CD8-positive, alpha-beta memory T cell (primary cell): ENCODE data around the gene TCAF1. TPM values are rescaled to one million over a fixed set of nuclear protein-coding genes. Genes with fewer than 3 reads are reported as not detected.

ENCODE experiments used
- CTCF ChIA-PET: fragments of 350-600 bp; sonication (Branson Sonifier 250); formaldehyde crosslinking; loops from one replicate; lab custom pipeline; 2021; ENCODE audit warnings: antibody characterized with exemption; lab: Charles Lee
- POLR2A ChIA-PET: fragments of 350-600 bp; sonication (Branson Sonifier 250); formaldehyde crosslinking; loops from one replicate; lab custom pipeline; 2021; ENCODE audit warnings: antibody characterized with exemption; lab: Charles Lee
- DNase-seq, 5 donors: peaks; one replicate each; pipeline versions ENCODE4 v3.0.0 to v3.0.0-alpha.2; 2020 to 2022; ENCODE audit warnings: mixed read lengths in 1 of 5
- H3K27ac ChIP-seq: one replicate; pipeline ENCODE4 v1.7.0; 2013; ENCODE audit warnings: low read depth, mild to moderate bottlenecking, low read length, moderate library complexity
- H3K27me3 ChIP-seq: 2 replicates; pipeline ENCODE4 v1.7.0; 2013; ENCODE audit warnings: low read length, mild to moderate bottlenecking; ENCODE audit not compliant: insufficient read depth, poor library complexity, severe bottlenecking
- H3K36me3 ChIP-seq: 2 replicates; pipeline ENCODE4 v1.7.0; 2013; ENCODE audit warnings: mild to moderate bottlenecking, low read length, moderate library complexity; ENCODE audit not compliant: insufficient read depth
- H3K4me1 ChIP-seq: 2 replicates; pipeline ENCODE4 v1.7.0; 2013; ENCODE audit warnings: mild to moderate bottlenecking, low read length, moderate library complexity; ENCODE audit not compliant: insufficient read depth
- H3K4me3 ChIP-seq: 2 replicates; pipeline ENCODE4 v1.7.0; 2013; ENCODE audit warnings: mild to moderate bottlenecking, low read length
- H3K9me3 ChIP-seq: 2 replicates; pipeline ENCODE4 v1.7.0; 2013; ENCODE audit warnings: mild to moderate bottlenecking, low read length
- H3K27ac Mint-ChIP-seq, 8 donors: one replicate each; pipeline ENCODE4 v1.8.0; 2020 to 2021; ENCODE audit warnings: mixed read lengths in 8 of 8, mild to moderate bottlenecking in 6 of 8, inconsistent platforms in 3 of 8, moderate library complexity in 3 of 8
- H3K27me3 Mint-ChIP-seq, 2 donors: one replicate each; pipeline ENCODE4 v1.8.0; 2020 to 2021; ENCODE audit warnings: mixed read lengths in 2 of 2, mild to moderate bottlenecking in 1 of 2, moderate library complexity in 1 of 2
- H3K36me3 Mint-ChIP-seq, 3 donors: one replicate each; pipeline ENCODE4 v1.8.0; 2020 to 2021; ENCODE audit warnings: mixed read lengths in 3 of 3, inconsistent platforms in 1 of 3, mild to moderate bottlenecking in 1 of 3
- H3K4me1 Mint-ChIP-seq, 3 donors: one replicate each; pipeline ENCODE4 v1.8.0; 2020 to 2021; ENCODE audit warnings: mixed read lengths in 3 of 3, inconsistent platforms in 1 of 3, mild to moderate bottlenecking in 1 of 3
- H3K4me3 Mint-ChIP-seq, 7 donors: one replicate each; pipeline ENCODE4 v1.8.0; 2020 to 2021; ENCODE audit warnings: mixed read lengths in 7 of 7, mild to moderate bottlenecking in 6 of 7, moderate library complexity in 4 of 7, inconsistent platforms in 2 of 7
- H3K9me3 Mint-ChIP-seq, 5 donors: one replicate each; pipeline ENCODE4 v1.8.0; 2020 to 2022; ENCODE audit warnings: mixed read lengths in 5 of 5, mild to moderate bottlenecking in 3 of 5, moderate library complexity in 2 of 5, inconsistent platforms in 1 of 5
- polyA plus RNA-seq: library from polyadenylated mRNA; unstranded; fragments of 300-500 nt; fragmentation: Illumina TruSeq; gene quantifications from one replicate; pipeline ENCODE4 v1.2.3, GENCODE V29; 2021
- total RNA-seq, 2 experiments: library from RNA; stranded (reverse); gene quantifications; one replicate each; pipeline ENCODE4 v1.2.3, GENCODE V29; 2021

Gene TCAF1
- total and polyA plus RNA-seq, 3 experiments from 2014 or later, result 11.8 to 15.0 (median 13.6) TPM

DNA sequence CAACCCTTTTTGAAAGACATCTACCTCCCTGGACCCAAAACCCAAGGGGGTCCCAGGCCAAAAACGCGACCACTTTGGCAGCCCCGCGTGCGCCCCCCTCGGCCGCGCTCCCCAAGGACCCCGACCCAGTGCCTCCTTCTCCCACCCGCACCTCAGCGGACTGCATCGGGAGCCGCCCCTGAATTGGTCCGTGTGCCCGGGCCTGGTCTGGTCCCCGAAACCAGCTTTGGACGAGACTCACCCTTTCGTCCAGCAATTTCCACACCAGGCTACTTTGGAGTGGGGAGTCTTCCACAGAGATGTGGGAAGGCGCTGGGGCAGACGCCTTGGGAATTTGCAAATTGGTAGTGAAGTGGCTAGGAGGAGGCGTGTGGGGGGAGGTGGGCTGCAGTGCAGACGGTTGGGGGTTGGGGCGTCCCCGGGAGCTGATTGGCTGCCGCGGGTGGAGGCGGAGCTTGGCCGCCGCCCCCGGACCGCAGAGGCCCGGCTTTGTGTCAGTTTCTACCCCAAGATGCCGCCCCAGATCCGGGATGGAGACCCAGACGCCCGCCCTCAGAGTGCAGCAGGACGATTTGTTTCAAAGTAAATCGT, 16.9 kb downstream of the TCAF1 start:
- Histone ChIP-seq H3K4me3 (no peak overlapping the region), H3K27ac (no peak overlapping the region), H3K27me3 (peaks cover 5% of the 10 kb centered on the region), H3K9me3 (no peaks in the 10 kb centered on the region), H3K36me3 (no peaks in the 10 kb centered on the region), H3K4me1 (no peaks in the 10 kb centered on the region)
- Mint-ChIP-seq H3K27me3 (peaks cover 22 to 58% of the 10 kb centered on the region in 2 donors), H3K27ac (no peak overlapping the region), H3K4me3 (peak overlapping the region in 3 of 7 donors; percentile 8 to 54 (median 54)), H3K36me3 (peaks cover 6 to 23% (median 8%) of the 10 kb centered on the region in 3 donors), H3K4me1 (peaks cover 16 to 35% (median 32%) of the 10 kb centered on the region in 3 donors), H3K9me3 (peaks cover 0 to 5% (median 0%) of the 10 kb centered on the region in 5 donors)
- ChIA-PET CTCF (no interaction called here), POLR2A (no interaction called here)
- DNase-seq, result peak in 1 of 5 donors; percentile 44

- ChIA-PET POLR2A (no interaction called here), CTCF (no interaction called here)
- Histone ChIP-seq H3K36me3 (no peaks in the 10 kb centered on the region), H3K4me1 (no peaks in the 10 kb centered on the region), H3K4me3 (no peak overlapping the region), H3K27me3 (peaks cover 5% of the 10 kb centered on the region), H3K27ac (no peak overlapping the region), H3K9me3 (no peaks in the 10 kb centered on the region)
- Mint-ChIP-seq H3K27me3 (peaks cover 22 to 57% of the 10 kb centered on the region in 2 donors), H3K36me3 (peaks cover 6 to 23% (median 6%) of the 10 kb centered on the region in 3 donors), H3K9me3 (peaks cover 0 to 5% (median 0%) of the 10 kb centered on the region in 5 donors), H3K4me3 (peak overlapping the region in 4 of 7 donors; percentile 8 to 54 (median 43)), H3K4me1 (peaks cover 16 to 35% (median 32%) of the 10 kb centered on the region in 3 donors), H3K27ac (no peak overlapping the region)
- no peak for DNase-seq
Observed at GRCh38 chr7:143884241-143884968, 17.6 kb downstream of the TCAF1 start.

DNA sequence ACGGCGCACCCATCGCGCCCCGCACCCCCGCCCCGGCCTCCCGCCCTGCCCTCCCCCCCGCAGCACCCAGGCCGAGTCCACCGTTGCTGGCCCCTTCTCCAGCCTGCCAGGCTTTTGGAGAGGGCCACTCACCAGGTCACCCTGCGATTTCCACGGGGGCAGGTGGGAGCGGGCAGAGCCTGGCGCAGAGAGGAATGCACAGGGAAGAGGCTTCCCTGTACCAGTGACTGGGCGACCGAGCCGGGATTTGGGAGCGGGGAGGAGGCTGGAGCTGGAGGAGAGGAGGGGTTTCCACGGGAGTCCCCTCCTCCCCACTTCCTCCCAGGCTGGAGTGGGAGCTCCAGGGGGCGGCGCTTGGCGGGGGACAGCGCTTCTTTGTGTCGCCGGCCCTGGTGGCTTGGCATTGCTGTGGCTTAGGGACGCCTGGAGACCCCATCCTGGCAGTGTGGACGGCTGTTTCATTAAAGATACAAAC, 19.3 kb downstream of the TCAF1 start:
- Histone ChIP-seq H3K9me3 (no peaks in the 10 kb centered on the region), H3K36me3 (no peaks in the 10 kb centered on the region), H3K27ac (no peak overlapping the region), H3K4me3 (no peak overlapping the region), H3K27me3 (peaks cover 5% of the 10 kb centered on the region), H3K4me1 (no peaks in the 10 kb centered on the region)
- POLR2A ChIA-PET, result interaction anchor here (1.0 kb wide), 1 partner anchor 23 kb away, joined by 3 read pairs; no protein-coding TSS in a partner anchor
- Mint-ChIP-seq H3K4me1 (peaks cover 16 to 35% (median 32%) of the 10 kb centered on the region in 3 donors), H3K36me3 (peaks cover 0 to 8% (median 2%) of the 10 kb centered on the region in 3 donors), H3K9me3 (no peaks in the 10 kb centered on the region), H3K27ac (no peak overlapping the region), H3K4me3 (peak overlapping the region in 2 of 7 donors; percentile 4 to 19), H3K27me3 (peaks cover 22 to 41% of the 10 kb centered on the region in 2 donors)
- CTCF ChIA-PET, result no interaction called here
- DNase-seq, result no peak

DNA sequence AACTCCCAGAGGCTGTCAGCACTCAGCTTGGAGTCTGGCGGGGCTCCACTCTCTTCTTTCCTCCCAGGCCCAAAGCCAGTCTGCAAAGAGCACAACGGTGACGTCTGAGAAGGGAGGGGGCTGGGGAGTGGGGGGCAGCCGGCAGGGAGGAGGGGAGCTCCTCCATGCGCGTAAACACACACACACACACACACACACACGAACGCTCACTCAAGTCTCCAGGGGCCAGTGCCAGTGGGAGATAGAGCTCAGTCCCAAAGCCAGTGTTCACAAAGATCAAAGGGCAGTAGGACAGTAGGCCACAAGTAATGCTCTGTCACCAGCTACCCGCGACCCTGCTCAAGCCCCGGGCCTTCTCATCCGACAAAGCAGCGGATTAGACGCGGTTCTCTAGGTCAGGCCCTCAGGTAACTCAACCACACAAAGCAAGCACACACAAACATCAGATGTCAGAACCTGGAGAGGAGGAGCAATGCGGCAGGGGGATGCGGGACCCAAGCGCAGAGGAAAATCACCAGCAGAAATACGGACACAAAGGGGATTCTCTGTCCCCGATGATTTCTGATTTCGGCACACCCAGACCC, 19.9 kb downstream of the TCAF1 start:
- Histone ChIP-seq H3K4me3 (no peak overlapping the region), H3K27me3 (peaks cover 5% of the 10 kb centered on the region), H3K9me3 (no peaks in the 10 kb centered on the region), H3K36me3 (no peaks in the 10 kb centered on the region), H3K4me1 (no peaks in the 10 kb centered on the region), H3K27ac (no peak overlapping the region)
- ChIA-PET CTCF (interaction anchor here (1.3 kb wide), 1 partner anchor 15 kb away, joined by 3 read pairs; no protein-coding TSS in a partner anchor), POLR2A (no interaction called here)
- Mint-ChIP-seq H3K9me3 (no peaks in the 10 kb centered on the region), H3K27ac (peak overlapping the region in 1 of 8 donors; percentile 94), H3K4me3 (peak overlapping the region in 3 of 7 donors; percentile 31 to 81 (median 41)), H3K4me1 (peaks cover 16 to 35% (median 32%) of the 10 kb centered on the region in 3 donors), H3K36me3 (peaks cover 0 to 8% (median 2%) of the 10 kb centered on the region in 3 donors), H3K27me3 (peaks cover 22 to 36% of the 10 kb centered on the region in 2 donors)
- peak in 1 of 5 donors; percentile 36 for DNase-seq

GRCh38 chr7:143878884-143879283, 23.1 kb downstream of the TCAF1 start:
- ChIA-PET CTCF (no interaction called here), POLR2A (no interaction called here)
- Histone ChIP-seq H3K36me3 (no peaks in the 10 kb centered on the region), H3K27ac (no peak overlapping the region), H3K4me1 (no peaks in the 10 kb centered on the region), H3K27me3 (no peaks in the 10 kb centered on the region), H3K4me3 (no peak overlapping the region), H3K9me3 (no peaks in the 10 kb centered on the region)
- H3K27me3 Mint-ChIP-seq, result peaks cover 9 to 11% of the 10 kb centered on the region in 2 donors
- no peaks in the 10 kb centered on the region for H3K9me3 Mint-ChIP-seq
- H3K4me3 Mint-ChIP-seq, result no peak overlapping the region
- peaks cover 9 to 14% (median 12%) of the 10 kb centered on the region in 3 donors for H3K4me1 Mint-ChIP-seq
- H3K36me3 Mint-ChIP-seq, result peaks cover 6 to 13% (median 9%) of the 10 kb centered on the region in 3 donors
- H3K27ac Mint-ChIP-seq, result no peak overlapping the region
- DNase-seq, result no peak

- no peak overlapping the region for H3K27ac Mint-ChIP-seq
- H3K9me3 ChIP-seq, result no peaks in the 10 kb centered on the region
- H3K4me1 ChIP-seq, result no peaks in the 10 kb centered on the region
- peaks cover under 1 to 1% (median under 1%) of the 10 kb centered on the region in 3 donors for H3K4me1 Mint-ChIP-seq
- POLR2A ChIA-PET, result no interaction called here
- no peaks in the 10 kb centered on the region for H3K36me3 ChIP-seq
- CTCF ChIA-PET, result no interaction called here
- H3K4me3 ChIP-seq, result no peak overlapping the region
- peaks cover 6 to 13% (median 7%) of the 10 kb centered on the region in 3 donors for H3K36me3 Mint-ChIP-seq
- H3K9me3 Mint-ChIP-seq, result no peaks in the 10 kb centered on the region
- peaks cover under 1% of the 10 kb centered on the region in 2 donors for H3K27me3 Mint-ChIP-seq
- H3K4me3 Mint-ChIP-seq, result no peak overlapping the region
- DNase-seq, result no peak
- H3K27ac ChIP-seq, result no peak overlapping the region
- H3K27me3 ChIP-seq, result no peaks in the 10 kb centered on the region
Observed at GRCh38 chr7:143877098-143877497, 24.9 kb downstream of the TCAF1 start.

DNA sequence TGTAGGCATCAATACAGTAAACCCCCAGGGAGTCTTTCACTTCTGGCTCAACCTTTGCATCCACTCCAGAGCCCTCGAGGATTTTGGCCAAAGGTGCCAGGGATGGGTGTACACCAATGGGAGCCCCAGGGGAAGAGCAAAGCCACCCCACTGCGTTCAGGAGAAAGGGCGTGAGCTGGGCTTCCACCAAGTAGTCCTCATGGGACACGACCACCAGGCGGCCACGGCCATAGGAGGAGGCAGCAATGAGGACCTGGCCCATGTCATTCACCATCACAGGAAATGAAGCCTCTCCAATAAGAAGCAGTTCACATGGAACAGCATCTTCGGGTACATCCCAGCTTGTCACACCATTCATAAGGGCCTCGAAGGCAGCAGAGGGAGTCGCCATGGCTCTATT, 25.8 kb downstream of the TCAF1 start:
- H3K4me3 Mint-ChIP-seq, result no peak overlapping the region
- H3K4me1 Mint-ChIP-seq, result no peaks in the 10 kb centered on the region
- DNase-seq, result peak in 1 of 5 donors; percentile 32
- no peaks in the 10 kb centered on the region for H3K9me3 Mint-ChIP-seq
- Histone ChIP-seq H3K4me1 (no peaks in the 10 kb centered on the region), H3K27ac (no peak overlapping the region), H3K4me3 (no peak overlapping the region), H3K36me3 (no peaks in the 10 kb centered on the region), H3K27me3 (no peaks in the 10 kb centered on the region), H3K9me3 (no peaks in the 10 kb centered on the region)
- no peak overlapping the region for H3K27ac Mint-ChIP-seq
- H3K36me3 Mint-ChIP-seq, result peaks cover 5 to 13% (median 7%) of the 10 kb centered on the region in 3 donors
- CTCF ChIA-PET, result no interaction called here
- H3K27me3 Mint-ChIP-seq, result no peaks in the 10 kb centered on the region
- POLR2A ChIA-PET, result no interaction called here
